Liver (tissue), 3 donors: ENCODE data around the gene AAMDC.

Source experiments
- ATF3 ChIP-seq: IDR thresholded peaks from 2 replicates; pipeline ENCODE4 v1.6.1; 2016; ENCODE audit warnings: antibody characterized with exemption
- CTCF ChIP-seq: fragments of 150-350 bp; IDR thresholded peaks from 2 replicates; pipeline ENCODE4 v1.5.1; 2017; ENCODE audit warnings: improper control_type of control experiment, low read depth, low read length; ENCODE audit not compliant: missing input control
- EGR1 ChIP-seq, 2 donors: IDR thresholded peaks; 2 replicates each; pipeline ENCODE4 v1.6.1; 2016 to 2018; ENCODE audit warnings: antibody characterized with exemption in 2 of 2, low read depth in 2 of 2
- FOXA1 ChIP-seq: IDR thresholded peaks from 2 replicates; pipeline ENCODE4 v1.6.1; 2016; ENCODE audit warnings: antibody characterized with exemption
- GABPA ChIP-seq, 2 donors: IDR thresholded peaks in 1 of 2; conservative IDR thresholded peaks in 1 of 2; 2 replicates each; pipeline ENCODE4 v1.6.1; 2016; ENCODE audit warnings: antibody characterized with exemption in 2 of 2, mild to moderate bottlenecking in 1 of 2, moderate library complexity in 1 of 2
- JUND ChIP-seq, 2 donors: IDR thresholded peaks; 2 replicates each; pipeline ENCODE4 v1.6.1; 2016; ENCODE audit warnings: antibody characterized with exemption in 2 of 2
- MAX ChIP-seq: IDR thresholded peaks from 2 replicates; pipeline ENCODE4 v1.6.1; 2016; ENCODE audit warnings: antibody characterized with exemption
- NR2F2 ChIP-seq: IDR thresholded peaks from 2 replicates; pipeline ENCODE4 v1.6.1; 2016; ENCODE audit warnings: antibody characterized with exemption
- RAD21 ChIP-seq, 2 donors: IDR thresholded peaks; 2 replicates each; pipeline ENCODE4 v1.6.1; 2016; ENCODE audit warnings: antibody characterized with exemption in 2 of 2, mild to moderate bottlenecking in 2 of 2
- REST ChIP-seq: IDR thresholded peaks from 2 replicates; pipeline ENCODE4 v1.6.1; 2016; ENCODE audit warnings: antibody characterized with exemption, mild to moderate bottlenecking
- SP1 ChIP-seq: IDR thresholded peaks from 2 replicates; pipeline ENCODE4 v1.6.1; 2018; ENCODE audit warnings: antibody characterized with exemption, mild to moderate bottlenecking
- TAF1 ChIP-seq: conservative IDR thresholded peaks from 2 replicates; pipeline ENCODE4 v1.6.1; 2016; ENCODE audit warnings: antibody characterized with exemption, mild to moderate bottlenecking
- YY1 ChIP-seq: IDR thresholded peaks from 2 replicates; pipeline ENCODE4 v1.6.1; 2016; ENCODE audit warnings: antibody characterized with exemption, mild to moderate bottlenecking
- ZBTB33 ChIP-seq: IDR thresholded peaks from 2 replicates; pipeline ENCODE4 v1.6.1; 2016; ENCODE audit warnings: antibody characterized with exemption
- donor health status: healthy.
- donor health status: healthy.

GRCh38 chr11:77819921-77820564 is 901 bp upstream of the AAMDC start:
- TF ChIP-seq CTCF (no peak), MAX (no peak), RAD21 (IDR thresholded peaks at IDR 0.05) (no peak), GABPA (IDR thresholded peaks at IDR 0.05 in 1 of 2, conservative IDR thresholded peaks at IDR 0.05 in 1 of 2) (no peak), SP1 (no peak), REST (no peak), TAF1 (no peak), FOXA1 (no peak), YY1 (no peak), EGR1 (IDR thresholded peaks at IDR 0.05; ENCODE audit: low read depth in 2 of 2) (no peak), ZBTB33 (no peak), NR2F2 (no peak), JUND (IDR thresholded peaks at IDR 0.05) (no peak), ATF3 (no peak)
